ENCODE measurements around the gene TIMP2.

The TIMP2 gene

GRCh38 chr17:78839235-78839761, 85.9 kb downstream of the TIMP2 start:
- DNase-seq (ENCODE audit: low read depth in 2 of 2) = no peak

- DNase-seq (ENCODE audit: low read depth in 2 of 2) = no peak
Observed at GRCh38 chr17:78838574-78839005, 86.6 kb downstream of the TIMP2 start.

DNA sequence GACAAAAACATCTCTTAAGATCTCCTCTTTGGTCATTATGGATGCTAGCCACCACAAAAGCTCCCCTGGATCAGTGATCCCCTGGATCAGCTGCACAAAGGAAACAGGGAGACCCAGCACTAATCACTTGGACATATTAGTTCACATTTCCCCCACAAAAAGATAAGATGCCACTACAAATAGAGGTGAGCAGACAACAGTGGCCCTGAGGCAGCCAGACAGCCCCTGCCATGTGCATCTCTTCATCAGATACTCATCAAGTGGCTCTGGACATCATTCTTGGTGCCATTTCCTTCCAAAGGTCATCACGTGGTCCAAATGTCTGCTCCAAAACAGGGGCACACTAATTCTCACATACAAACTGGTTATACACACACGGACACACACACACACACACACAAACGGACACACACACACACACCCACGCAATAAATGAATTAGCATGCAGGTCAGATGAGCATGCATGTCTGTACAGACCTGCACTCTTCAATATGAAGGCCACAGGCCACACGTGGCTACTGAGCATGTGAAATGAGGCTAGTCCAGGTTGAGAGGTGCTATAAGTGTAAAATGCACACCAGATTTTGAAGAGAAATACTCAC, 88.7 kb downstream of the TIMP2 start:
- DNase-seq (ENCODE audit: low read depth in 2 of 2) = no peak

DNA sequence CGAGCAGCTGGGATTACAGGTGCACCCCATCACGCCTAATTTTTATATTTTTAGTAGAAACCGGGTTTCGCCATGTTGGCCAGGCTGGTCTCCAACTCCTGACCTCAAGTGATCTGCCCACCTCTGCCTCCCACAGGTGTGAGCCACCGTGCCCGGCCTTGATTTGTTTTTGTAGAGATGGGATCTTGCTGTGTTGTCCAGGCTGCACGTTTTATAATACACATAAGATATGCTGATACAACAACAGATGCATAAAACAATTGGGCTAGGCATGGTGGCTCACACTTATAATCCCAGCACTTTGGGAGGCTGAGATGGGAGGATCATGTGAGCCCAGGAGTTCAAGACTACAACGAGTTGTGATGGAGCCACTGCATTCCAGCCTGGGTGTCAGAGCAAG, 90.6 kb downstream of the TIMP2 start:
- no peak for DNase-seq (ENCODE audit: low read depth in 2 of 2)

DNA sequence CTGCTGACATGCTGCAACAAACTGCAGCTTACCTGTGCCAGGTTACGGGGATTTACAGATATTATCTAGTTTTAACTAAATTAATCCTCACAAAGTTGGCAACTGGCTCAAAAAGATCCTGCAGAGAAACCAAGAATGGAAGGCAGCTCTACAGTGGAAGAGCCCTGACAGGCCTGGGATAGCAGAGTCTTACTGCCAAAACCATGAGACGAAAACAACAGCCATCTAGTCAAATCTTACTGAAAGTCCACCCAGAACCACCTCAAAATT, 92.7 kb downstream of the TIMP2 start:
- no peak for DNase-seq (ENCODE audit: low read depth in 2 of 2)

DNA sequence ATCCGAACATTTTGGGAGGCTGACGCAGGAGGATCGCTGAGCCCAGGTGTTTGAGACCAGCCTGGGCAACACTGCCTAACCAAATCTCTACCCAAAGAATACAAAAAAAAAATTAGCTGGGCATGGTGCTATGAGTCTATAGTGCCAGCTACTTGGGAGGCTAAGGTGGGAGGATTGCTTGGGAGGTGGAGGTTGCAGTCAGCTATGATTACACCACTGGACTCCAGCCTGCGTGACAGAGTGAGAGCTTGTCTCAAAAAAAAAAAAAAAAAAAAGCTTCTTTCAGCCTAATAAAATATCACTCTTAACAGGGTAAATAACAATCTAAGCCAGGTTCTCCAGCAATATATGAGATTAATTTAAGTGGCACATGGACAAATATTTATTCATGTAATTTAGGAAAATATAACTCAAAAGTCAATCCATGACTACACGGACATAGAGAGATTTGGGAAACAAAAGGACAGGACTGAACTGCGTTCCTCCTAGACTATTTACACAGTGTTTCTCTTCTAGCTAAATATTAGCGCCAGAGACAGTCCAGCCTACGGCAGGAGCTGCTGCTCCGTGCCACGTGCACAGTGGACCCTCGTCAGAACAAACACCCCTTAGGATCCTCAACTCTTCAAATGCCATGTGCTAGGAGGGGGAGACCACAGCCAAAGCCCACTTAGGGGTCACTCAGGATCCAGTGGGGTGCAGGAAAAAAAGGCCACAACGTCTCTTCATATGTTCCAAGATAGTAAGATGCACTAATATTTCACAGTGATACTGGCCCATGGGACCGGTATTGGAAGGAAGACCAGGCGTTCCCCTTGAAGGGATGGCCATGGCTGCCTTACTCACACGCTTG, 93.3 kb downstream of the TIMP2 start:
- no peak for DNase-seq (ENCODE audit: low read depth in 2 of 2)

GRCh38 chr17:78829477-78829876, 95.7 kb downstream of the TIMP2 start:
- DNase-seq (ENCODE audit: low read depth in 2 of 2) = no peak

- no peak for DNase-seq (ENCODE audit: low read depth in 2 of 2)
Observed at GRCh38 chr17:78828470-78829185, 96.6 kb downstream of the TIMP2 start.

- DNase-seq (ENCODE audit: low read depth in 2 of 2) = no peak
Observed at GRCh38 chr17:78826836-78827509, 98.2 kb downstream of the TIMP2 start.

- DNase-seq (ENCODE audit: low read depth in 2 of 2) = no peak
Observed at GRCh38 chr17:78826421-78826820, 98.8 kb downstream of the TIMP2 start.

DNA sequence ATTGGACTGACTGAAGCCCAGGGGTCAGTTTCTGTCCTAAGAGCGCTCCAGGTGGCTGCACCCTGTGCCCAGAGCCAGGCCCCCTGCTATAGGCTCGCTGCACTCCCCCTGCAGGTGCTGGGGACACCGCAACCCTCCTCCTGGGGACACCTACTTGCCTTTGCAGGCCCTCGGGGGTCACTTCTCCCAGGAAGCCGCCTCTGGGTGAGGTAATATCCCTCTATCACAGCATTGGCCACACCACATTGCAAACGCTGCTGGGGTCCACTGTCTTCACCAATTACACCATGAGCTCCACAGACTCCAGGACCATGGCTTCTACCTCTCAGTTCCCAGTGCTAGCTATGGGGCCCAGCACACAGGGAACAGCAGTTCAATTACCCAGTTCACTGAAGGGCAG, 99.5 kb downstream of the TIMP2 start:
- DNase-seq (ENCODE audit: low read depth in 2 of 2) = no peak

- no peak for DNase-seq (ENCODE audit: low read depth in 2 of 2)
Observed at GRCh38 chr17:78824240-78824639, 100.9 kb downstream of the TIMP2 start.

GRCh38 chr17:78823282-78824046, 101.7 kb downstream of the TIMP2 start:
- no peak for DNase-seq (ENCODE audit: low read depth in 2 of 2)

DNA sequence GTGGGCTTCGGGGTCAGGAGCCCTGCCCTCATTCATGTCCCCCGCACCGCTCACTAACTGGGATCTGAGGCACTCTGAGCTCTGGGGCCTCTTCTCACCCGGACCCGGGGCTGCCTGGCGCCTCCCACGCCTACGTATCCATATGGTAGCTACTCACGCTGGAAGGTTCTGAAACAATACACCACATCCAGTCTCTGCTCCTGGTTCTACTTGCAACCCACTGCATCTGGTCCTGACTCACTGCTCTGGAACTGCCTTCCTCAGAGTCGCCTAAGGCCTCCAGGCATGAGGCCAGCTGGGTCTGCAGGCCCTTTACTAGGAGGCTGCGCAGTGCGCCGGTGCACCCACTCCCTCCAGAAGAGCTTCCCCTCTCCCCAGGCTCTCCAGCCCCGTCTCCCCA, 102.6 kb downstream of the TIMP2 start:
- DNase-seq (ENCODE audit: low read depth in 2 of 2) = no peak

- DNase-seq (ENCODE audit: low read depth in 2 of 2) = no peak
Observed at GRCh38 chr17:78821961-78822360, 103.2 kb downstream of the TIMP2 start.

DNA sequence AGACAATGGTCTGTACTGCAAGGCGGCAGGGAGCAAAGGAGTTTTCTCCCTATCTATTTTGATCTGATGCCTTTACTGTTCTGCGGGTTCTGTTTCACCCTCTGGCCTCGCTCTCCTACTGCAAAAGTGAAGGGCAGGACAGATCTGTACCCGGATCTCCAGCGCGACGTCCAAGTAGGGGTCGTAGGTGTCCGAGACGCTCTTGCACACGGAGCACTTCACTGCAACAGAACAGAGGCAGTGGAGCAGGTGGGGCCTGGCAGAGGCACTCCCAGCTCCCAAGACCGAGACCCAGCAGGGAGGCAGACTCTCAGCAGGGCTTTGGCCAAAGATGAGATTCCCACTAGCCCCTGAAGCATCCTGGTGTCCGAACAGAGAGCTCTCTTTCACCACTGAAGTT, 104.3 kb downstream of the TIMP2 start:
- DNase-seq (ENCODE audit: low read depth in 2 of 2) = no peak

DNA sequence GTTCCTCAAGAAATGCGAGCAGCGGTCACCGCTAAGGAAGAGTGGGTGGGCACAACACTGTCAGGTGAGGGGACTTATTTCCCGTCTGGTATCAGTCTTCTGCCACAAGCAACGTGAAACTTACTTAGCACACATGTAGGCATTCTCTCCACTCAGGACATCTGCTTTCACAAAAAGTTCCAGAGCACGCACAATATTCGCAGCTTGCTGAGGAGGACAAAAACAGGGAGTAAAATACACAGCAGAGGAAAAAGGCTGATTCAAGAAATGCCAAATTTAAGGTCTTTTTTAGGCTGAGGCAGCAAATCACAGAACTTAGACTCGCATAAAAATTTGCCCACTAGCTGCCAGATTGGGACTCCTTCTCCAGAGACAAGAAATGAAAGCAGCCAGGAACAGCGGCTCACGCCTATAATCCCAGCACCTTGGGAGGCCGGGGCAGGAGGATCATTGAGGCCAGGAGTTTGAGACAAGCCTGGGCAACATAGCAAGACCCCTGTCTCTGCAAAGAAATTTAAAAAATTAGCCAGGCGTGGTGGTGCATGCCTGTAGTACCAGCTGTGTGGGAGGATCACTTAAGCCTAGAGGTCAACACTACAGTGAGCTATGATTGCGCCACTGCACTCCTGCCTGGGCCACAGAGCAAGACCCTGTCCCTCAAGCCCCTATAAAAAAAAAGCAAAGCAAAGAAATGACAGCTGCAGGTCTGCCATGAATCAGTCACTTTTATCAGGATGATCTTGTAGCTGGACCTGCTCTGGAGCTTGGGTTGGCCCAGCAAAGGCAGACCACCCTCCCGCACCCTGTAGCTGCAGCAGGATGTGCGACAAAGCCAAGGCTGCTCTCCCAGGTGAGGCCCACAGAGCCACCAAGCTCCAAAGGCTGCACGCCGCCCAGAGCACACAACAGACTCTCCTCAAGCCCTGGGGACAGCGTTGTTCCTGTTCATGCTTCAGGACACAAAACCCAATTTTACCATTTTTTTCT, 105.1 kb downstream of the TIMP2 start:
- DNase-seq (ENCODE audit: low read depth in 2 of 2) = no peak

GRCh38 chr17:78819402-78819801, 105.8 kb downstream of the TIMP2 start:
- no peak for DNase-seq (ENCODE audit: low read depth in 2 of 2)

GRCh38 chr17:78818932-78819331, 106.3 kb downstream of the TIMP2 start:
- no peak for DNase-seq (ENCODE audit: low read depth in 2 of 2)

GRCh38 chr17:78818152-78818846, 106.9 kb downstream of the TIMP2 start:
- DNase-seq (ENCODE audit: low read depth in 2 of 2) = no peak

All from stimulated activated CD8-positive, alpha-beta memory T cell treated with anti-CD3 and anti-CD28 coated beads, Interleukin-2, amount 100 ng/mL, for 48 hours (primary cell).